Activated effector memory CD4-positive, alpha-beta T cell treated with anti-CD3 and anti-CD28 coated beads, Interleukin-2, amount 50 U/mL, for 16 hours (primary cell): ENCODE data around the gene IL21R.
"Not testable (repeated sequence)": the region's sequence is repeated elsewhere in the genome, so short reads cannot be mapped to it uniquely, and the experiment has no call there.

ENCODE experiments used
- DNase-seq: peaks from one replicate; pipeline ENCODE4 v3.0.0-alpha.2; 2020

Gene IL21R

DNA sequence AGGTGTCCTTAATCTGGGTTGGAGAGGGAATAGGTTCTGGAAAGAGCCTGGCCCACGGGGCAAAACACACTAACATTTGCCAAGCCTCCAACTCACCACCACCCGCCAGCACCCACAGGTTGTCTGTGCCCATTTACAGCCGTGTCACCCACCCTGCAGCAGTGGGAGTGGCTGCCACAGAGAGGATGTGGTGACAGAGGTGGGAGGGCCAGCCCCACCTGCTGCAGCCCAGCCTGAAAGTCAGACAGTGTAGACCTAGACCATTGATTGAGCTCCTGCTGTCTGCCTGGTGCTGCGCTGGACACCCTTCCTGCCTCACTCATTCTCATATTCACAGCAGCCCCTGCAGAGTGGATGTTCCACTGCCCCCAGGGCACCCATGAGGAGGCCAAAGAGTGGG, 44.7 kb downstream of the IL21R start:
- peak; percentile 89 for DNase-seq

DNA sequence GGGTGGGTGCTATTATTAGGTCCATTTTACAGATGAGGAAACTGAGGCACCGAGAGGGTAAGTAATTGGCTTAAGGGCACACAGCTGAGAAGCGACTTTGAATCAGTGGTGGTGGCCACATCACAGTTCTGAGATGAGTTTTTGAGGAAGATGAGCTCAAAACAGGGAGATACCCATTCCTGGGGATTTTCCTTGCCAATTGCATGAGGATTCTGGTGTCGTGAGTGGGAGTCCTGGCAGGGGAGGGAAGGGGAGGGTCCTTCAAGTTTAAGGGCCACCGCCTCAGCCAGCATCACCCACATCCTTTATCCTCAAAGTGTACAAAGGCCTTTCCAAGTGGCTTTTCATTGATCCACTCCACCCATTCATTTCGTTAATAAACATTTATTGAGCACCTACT, 45.3 kb downstream of the IL21R start:
- no peak for DNase-seq

DNA sequence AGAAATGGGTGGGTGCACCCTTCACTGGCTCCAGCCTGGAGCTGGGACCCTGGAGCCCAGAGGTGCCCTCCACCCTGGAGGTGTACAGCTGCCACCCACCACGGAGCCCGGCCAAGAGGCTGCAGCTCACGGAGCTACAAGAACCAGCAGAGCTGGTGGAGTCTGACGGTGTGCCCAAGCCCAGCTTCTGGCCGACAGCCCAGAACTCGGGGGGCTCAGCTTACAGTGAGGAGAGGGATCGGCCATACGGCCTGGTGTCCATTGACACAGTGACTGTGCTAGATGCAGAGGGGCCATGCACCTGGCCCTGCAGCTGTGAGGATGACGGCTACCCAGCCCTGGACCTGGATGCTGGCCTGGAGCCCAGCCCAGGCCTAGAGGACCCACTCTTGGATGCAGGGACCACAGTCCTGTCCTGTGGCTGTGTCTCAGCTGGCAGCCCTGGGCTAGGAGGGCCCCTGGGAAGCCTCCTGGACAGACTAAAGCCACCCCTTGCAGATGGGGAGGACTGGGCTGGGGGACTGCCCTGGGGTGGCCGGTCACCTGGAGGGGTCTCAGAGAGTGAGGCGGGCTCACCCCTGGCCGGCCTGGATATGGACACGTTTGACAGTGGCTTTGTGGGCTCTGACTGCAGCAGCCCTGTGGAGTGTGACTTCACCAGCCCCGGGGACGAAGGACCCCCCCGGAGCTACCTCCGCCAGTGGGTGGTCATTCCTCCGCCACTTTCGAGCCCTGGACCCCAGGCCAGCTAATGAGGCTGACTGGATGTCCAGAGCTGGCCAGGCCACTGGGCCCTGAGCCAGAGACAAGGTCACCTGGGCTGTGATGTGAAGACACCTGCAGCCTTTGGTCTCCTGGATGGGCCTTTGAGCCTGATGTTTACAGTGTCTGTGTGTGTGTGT, 46.8 kb downstream of the IL21R start:
- DNase-seq: no peak

DNA sequence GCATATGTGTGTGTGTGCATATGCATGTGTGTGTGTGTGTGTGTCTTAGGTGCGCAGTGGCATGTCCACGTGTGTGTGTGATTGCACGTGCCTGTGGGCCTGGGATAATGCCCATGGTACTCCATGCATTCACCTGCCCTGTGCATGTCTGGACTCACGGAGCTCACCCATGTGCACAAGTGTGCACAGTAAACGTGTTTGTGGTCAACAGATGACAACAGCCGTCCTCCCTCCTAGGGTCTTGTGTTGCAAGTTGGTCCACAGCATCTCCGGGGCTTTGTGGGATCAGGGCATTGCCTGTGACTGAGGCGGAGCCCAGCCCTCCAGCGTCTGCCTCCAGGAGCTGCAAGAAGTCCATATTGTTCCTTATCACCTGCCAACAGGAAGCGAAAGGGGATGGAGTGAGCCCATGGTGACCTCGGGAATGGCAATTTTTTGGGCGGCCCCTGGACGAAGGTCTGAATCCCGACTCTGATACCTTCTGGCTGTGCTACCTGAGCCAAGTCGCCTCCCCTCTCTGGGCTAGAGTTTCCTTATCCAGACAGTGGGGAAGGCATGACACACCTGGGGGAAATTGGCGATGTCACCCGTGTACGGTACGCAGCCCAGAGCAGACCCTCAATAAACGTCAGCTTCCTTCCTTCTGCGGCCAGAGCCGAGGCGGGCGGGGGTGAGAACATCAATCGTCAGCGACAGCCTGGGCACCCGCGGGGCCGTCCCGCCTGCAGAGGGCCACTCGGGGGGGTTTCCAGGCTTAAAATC, 47.6 kb downstream of the IL21R start:
- peak; percentile 89 for DNase-seq

DNA sequence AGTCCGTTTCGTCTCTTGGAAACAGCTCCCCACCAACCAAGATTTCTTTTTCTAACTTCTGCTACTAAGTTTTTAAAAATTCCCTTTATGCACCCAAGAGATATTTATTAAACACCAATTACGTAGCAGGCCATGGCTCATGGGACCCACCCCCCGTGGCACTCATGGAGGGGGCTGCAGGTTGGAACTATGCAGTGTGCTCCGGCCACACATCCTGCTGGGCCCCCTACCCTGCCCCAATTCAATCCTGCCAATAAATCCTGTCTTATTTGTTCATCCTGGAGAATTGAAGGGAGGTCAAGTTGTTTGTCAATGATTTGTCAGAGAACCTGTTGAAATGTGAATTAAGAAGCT, 48.2 kb downstream of the IL21R start:
- DNase-seq: no peak

- no peak for DNase-seq
Observed at GRCh38 chr16:27452569-27453493, 50.9 kb downstream of the IL21R start.

DNA sequence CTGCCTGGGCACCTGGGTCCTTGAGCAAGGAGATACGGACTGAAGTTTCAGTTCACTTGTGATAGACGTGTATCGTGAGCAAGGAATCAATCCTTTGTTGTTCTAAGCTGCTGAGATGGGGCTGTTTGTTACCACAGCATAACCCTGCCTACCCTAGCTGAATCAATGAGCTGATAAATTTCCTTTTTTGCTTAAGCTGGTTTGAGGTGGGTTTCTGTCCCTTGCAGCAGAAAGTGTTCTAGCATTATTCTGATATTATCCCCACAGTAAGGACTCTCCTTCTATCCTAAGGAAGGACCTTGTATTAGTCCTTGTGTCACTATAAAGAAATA, 51.5 kb downstream of the IL21R start:
- DNase-seq: no peak

DNA sequence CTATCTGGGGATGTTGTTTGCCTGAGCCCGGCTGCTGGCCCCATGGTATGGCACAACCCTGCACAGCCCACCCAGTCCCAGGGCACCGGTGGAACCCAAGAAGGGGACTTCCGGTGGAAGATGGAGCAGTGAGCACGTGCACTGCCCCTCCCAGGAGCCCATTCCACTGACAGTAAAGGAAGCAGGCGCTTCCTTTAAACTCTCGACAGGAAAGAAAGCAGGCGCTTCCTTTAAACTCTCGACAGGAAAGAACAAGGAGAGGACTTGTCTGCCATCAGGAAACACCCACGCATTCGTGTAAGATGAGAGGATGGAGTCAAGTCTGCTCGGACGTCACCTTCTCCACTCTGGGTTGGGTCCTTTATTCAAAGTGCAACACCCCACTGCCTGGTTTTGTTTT, 53.7 kb downstream of the IL21R start:
- no peak for DNase-seq

- DNase-seq: not testable (repeated sequence)
Observed at GRCh38 chr16:27457605-27457900, 55.6 kb downstream of the IL21R start.

DNA sequence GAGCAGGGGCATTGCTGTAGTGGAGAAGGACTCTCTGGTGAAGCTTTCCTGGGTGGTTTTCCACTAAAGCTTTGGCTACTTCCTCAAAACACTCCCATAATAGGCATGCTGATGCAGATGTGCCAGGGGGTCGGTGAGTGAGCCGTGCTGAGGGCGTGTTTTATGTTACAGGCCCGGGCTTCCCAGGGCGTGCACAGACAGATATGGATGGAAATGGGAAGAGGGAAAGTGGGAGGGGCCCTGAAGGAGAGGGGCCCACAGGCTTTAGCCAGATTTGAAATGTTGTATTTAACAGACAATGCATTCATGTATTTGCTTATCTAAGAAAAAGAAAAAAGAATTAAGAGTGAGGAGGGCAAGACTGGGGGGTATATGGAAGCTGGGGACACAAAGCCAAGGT, 56.3 kb downstream of the IL21R start:
- no peak for DNase-seq

DNA sequence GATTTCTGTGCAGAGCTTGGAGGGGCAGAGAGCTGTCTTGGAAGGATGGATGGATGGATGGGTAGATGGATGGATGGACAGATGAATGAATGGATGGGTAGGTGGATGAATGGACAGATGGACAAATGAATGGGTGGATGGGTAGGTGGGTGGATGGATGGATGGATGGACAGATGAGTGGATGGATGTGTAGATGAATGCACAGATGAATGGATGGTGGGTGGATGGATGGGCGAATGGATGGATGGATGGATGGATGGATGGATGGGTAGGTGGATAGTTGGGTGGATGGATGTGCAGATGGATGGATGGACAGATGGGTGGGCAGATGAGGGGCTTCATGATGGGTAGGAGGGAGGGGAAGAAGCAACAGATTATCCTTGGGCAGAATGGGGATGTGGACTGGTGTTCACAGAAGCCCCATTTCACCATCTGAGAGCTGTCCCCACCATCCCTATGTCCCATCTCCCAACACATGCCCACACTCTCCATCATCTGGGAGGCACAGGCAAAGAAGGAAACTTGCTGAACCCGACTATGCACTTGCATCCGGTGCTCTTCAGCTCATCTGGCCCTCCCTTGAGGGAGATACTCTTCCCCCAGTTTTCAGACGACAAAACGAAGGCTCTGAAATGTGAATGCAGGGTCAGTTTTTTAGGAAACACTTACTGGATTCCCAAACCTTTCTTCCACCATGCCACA, 57.2 kb downstream of the IL21R start:
- DNase-seq: no peak

DNA sequence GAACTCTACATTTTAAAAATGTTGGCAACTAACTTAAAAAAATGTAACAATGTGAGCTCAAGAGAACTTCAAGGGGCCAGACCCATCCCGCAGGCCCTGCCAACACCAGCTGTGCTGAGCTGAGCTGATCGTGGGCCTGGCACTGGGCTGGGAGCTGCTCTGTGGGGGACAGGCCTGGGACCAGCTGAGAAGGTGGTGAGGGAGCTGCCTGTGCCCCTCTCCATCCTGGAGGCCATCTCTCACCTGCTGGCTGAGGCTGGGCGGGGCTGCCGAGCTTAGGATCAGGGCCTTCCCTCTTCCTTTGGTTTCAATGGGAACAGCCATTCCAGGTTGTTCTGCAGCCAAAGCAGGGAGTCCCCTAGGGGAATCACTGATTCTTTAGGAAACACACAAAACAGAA, 58.2 kb downstream of the IL21R start:
- no peak for DNase-seq

- DNase-seq: no peak
Observed at GRCh38 chr16:27460663-27461482, 58.9 kb downstream of the IL21R start.

GRCh38 chr16:27461483-27462171, 59.7 kb downstream of the IL21R start:
- no peak for DNase-seq

- no peak for DNase-seq
Observed at GRCh38 chr16:27462200-27462845, 60.3 kb downstream of the IL21R start.

GRCh38 chr16:27462846-27463682, 61.1 kb downstream of the IL21R start:
- DNase-seq: no peak

- peak; percentile 72 for DNase-seq
Observed at GRCh38 chr16:27463741-27464591, 62.0 kb downstream of the IL21R start.

GRCh38 chr16:27464626-27465482, 62.9 kb downstream of the IL21R start:
- DNase-seq: no peak
